ENCODE measurements around the gene SLC12A7.

SLC12A7 gene

GRCh38 chr5:1007221-1007680, 104.6 kb downstream of the SLC12A7 start:
- H2AK5ac ChIP-seq (ENCODE audit: low read length), result no peak overlapping the region
- no CpG with 5 or more reads among the region's 17 CpGs for WGBS (ENCODE audit: extremely low coverage, insufficient coverage, insufficient read length)
- H4K8ac ChIP-seq (ENCODE audit: low read depth, low read length), result no peak overlapping the region
- H3K4me3 ChIP-seq (ENCODE audit: low read depth, low read length), result no peak overlapping the region
- no peak overlapping the region for H3K23ac ChIP-seq (ENCODE audit: low read length)
- no peaks in the 10 kb centered on the region for H3K9me3 ChIP-seq (ENCODE audit: insufficient read depth, low read depth, low read length)
- no peak overlapping the region for H2BK12ac ChIP-seq (ENCODE audit: low read length)
- H3K27ac ChIP-seq (ENCODE audit: low read depth, low read length), result no peak overlapping the region
- H3K14ac ChIP-seq (ENCODE audit: low read length), result no peak overlapping the region
- H4K12ac ChIP-seq (ENCODE audit: low read depth, low read length), result no peak overlapping the region
- no peaks in the 10 kb centered on the region for H3K79me1 ChIP-seq (ENCODE audit: low read length)
- no peaks in the 10 kb centered on the region for H3K36me3 ChIP-seq (ENCODE audit: control insufficient read depth in 1 of 2, insufficient read depth in 2 of 2, low read length in 2 of 2)
- no peak overlapping the region for H4K91ac ChIP-seq (ENCODE audit: low read depth, low read length)
- H3K79me2 ChIP-seq (ENCODE audit: control insufficient read depth, insufficient read depth, low read length, poor library complexity), result no peaks in the 10 kb centered on the region
- no peak for DNase-seq
- H3K27me3 ChIP-seq (ENCODE audit: insufficient read depth, low read length), result peaks cover 31% of the 10 kb centered on the region
- H3K9ac ChIP-seq (ENCODE audit: low read length), result no peak overlapping the region
- H2BK120ac ChIP-seq (ENCODE audit: insufficient read depth, low read length, poor library complexity), result no peak overlapping the region
- H2AFZ ChIP-seq (ENCODE audit: insufficient read depth, low read length, poor library complexity), result no peak overlapping the region
- H3K4me2 ChIP-seq (ENCODE audit: low read length), result no peak overlapping the region
- H3K4ac ChIP-seq (ENCODE audit: low read depth, low read length), result no peak overlapping the region
- H3K4me1 ChIP-seq (ENCODE audit: control insufficient read depth in 1 of 2, insufficient read depth in 2 of 2, low read length in 2 of 2), result peaks cover 5 to 16% of the 10 kb centered on the region in 2 experiments
- no peak overlapping the region for H3K18ac ChIP-seq (ENCODE audit: low read length)
- H2BK5ac ChIP-seq (ENCODE audit: low read depth, low read length, poor library complexity), result no peak overlapping the region

GRCh38 chr5:1006656-1007071, 105.2 kb downstream of the SLC12A7 start:
- no peak overlapping the region for H4K12ac ChIP-seq (ENCODE audit: low read depth, low read length)
- H3K9me3 ChIP-seq (ENCODE audit: insufficient read depth, low read depth, low read length), result no peaks in the 10 kb centered on the region
- H2BK12ac ChIP-seq (ENCODE audit: low read length), result no peak overlapping the region
- no peak overlapping the region for H3K4me3 ChIP-seq (ENCODE audit: low read depth, low read length)
- H2BK120ac ChIP-seq (ENCODE audit: insufficient read depth, low read length, poor library complexity), result no peak overlapping the region
- peaks cover 5 to 16% of the 10 kb centered on the region in 2 experiments for H3K4me1 ChIP-seq (ENCODE audit: control insufficient read depth in 1 of 2, insufficient read depth in 2 of 2, low read length in 2 of 2)
- no peaks in the 10 kb centered on the region for H3K79me1 ChIP-seq (ENCODE audit: low read length)
- no peak overlapping the region for H3K14ac ChIP-seq (ENCODE audit: low read length)
- no peaks in the 10 kb centered on the region for H3K79me2 ChIP-seq (ENCODE audit: control insufficient read depth, insufficient read depth, low read length, poor library complexity)
- no peak overlapping the region for H2AFZ ChIP-seq (ENCODE audit: insufficient read depth, low read length, poor library complexity)
- whole genome bisulfite sequencing (ENCODE audit: extremely low coverage, insufficient coverage, insufficient read length), result no CpG with 5 or more reads among the region's 5 CpGs
- no peak overlapping the region for H3K23ac ChIP-seq (ENCODE audit: low read length)
- no peaks in the 10 kb centered on the region for H3K36me3 ChIP-seq (ENCODE audit: control insufficient read depth in 1 of 2, insufficient read depth in 2 of 2, low read length in 2 of 2)
- H3K18ac ChIP-seq (ENCODE audit: low read length), result no peak overlapping the region
- H3K27me3 ChIP-seq (ENCODE audit: insufficient read depth, low read length), result peaks cover 31% of the 10 kb centered on the region
- DNase-seq, result no peak
- H3K4ac ChIP-seq (ENCODE audit: low read depth, low read length), result no peak overlapping the region
- no peak overlapping the region for H2BK5ac ChIP-seq (ENCODE audit: low read depth, low read length, poor library complexity)
- no peak overlapping the region for H4K91ac ChIP-seq (ENCODE audit: low read depth, low read length)
- no peak overlapping the region for H3K9ac ChIP-seq (ENCODE audit: low read length)
- H2AK5ac ChIP-seq (ENCODE audit: low read length), result no peak overlapping the region
- no peak overlapping the region for H4K8ac ChIP-seq (ENCODE audit: low read depth, low read length)
- H3K27ac ChIP-seq (ENCODE audit: low read depth, low read length), result no peak overlapping the region
- no peak overlapping the region for H3K4me2 ChIP-seq (ENCODE audit: low read length)

- Histone ChIP-seq H3K18ac (ENCODE audit: low read length) (no peak overlapping the region), H3K4me1 (ENCODE audit: control insufficient read depth in 1 of 2, insufficient read depth in 2 of 2, low read length in 2 of 2) (peaks cover 5 to 16% of the 10 kb centered on the region in 2 experiments), H3K4me3 (ENCODE audit: low read depth, low read length) (no peak overlapping the region), H3K23ac (ENCODE audit: low read length) (no peak overlapping the region), H2BK12ac (ENCODE audit: low read length) (no peak overlapping the region), H2AK5ac (ENCODE audit: low read length) (no peak overlapping the region), H3K27me3 (ENCODE audit: insufficient read depth, low read length) (peaks cover 31% of the 10 kb centered on the region), H4K12ac (ENCODE audit: low read depth, low read length) (no peak overlapping the region), H2BK120ac (ENCODE audit: insufficient read depth, low read length, poor library complexity) (no peak overlapping the region), H3K79me2 (ENCODE audit: control insufficient read depth, insufficient read depth, low read length, poor library complexity) (no peaks in the 10 kb centered on the region), H4K8ac (ENCODE audit: low read depth, low read length) (no peak overlapping the region), H3K9ac (ENCODE audit: low read length) (no peak overlapping the region), H3K14ac (ENCODE audit: low read length) (no peak overlapping the region), H3K27ac (ENCODE audit: low read depth, low read length) (no peak overlapping the region), H3K79me1 (ENCODE audit: low read length) (no peaks in the 10 kb centered on the region), H3K4ac (ENCODE audit: low read depth, low read length) (no peak overlapping the region), H3K4me2 (ENCODE audit: low read length) (no peak overlapping the region), H4K91ac (ENCODE audit: low read depth, low read length) (no peak overlapping the region), H2BK5ac (ENCODE audit: low read depth, low read length, poor library complexity) (no peak overlapping the region), H3K9me3 (ENCODE audit: insufficient read depth, low read depth, low read length) (no peaks in the 10 kb centered on the region), H2AFZ (ENCODE audit: insufficient read depth, low read length, poor library complexity) (no peak overlapping the region), H3K36me3 (ENCODE audit: control insufficient read depth in 1 of 2, insufficient read depth in 2 of 2, low read length in 2 of 2) (no peaks in the 10 kb centered on the region)
- DNase-seq, result no peak
- no CpG with 5 or more reads among the region's 13 CpGs for WGBS (ENCODE audit: extremely low coverage, insufficient coverage, insufficient read length)
Measured at GRCh38 chr5:1005904-1006655, 105.8 kb downstream of the SLC12A7 start.

GRCh38 chr5:1005249-1005851, 106.5 kb downstream of the SLC12A7 start:
- Histone ChIP-seq H3K9ac (ENCODE audit: low read length) (no peak overlapping the region), H2BK5ac (ENCODE audit: low read depth, low read length, poor library complexity) (no peak overlapping the region), H3K4ac (ENCODE audit: low read depth, low read length) (no peak overlapping the region), H3K4me1 (ENCODE audit: control insufficient read depth in 1 of 2, insufficient read depth in 2 of 2, low read length in 2 of 2) (peaks cover 5 to 16% of the 10 kb centered on the region in 2 experiments), H3K79me1 (ENCODE audit: low read length) (no peaks in the 10 kb centered on the region), H3K79me2 (ENCODE audit: control insufficient read depth, insufficient read depth, low read length, poor library complexity) (no peaks in the 10 kb centered on the region), H3K18ac (ENCODE audit: low read length) (no peak overlapping the region), H3K4me2 (ENCODE audit: low read length) (peak overlapping the region; percentile 63), H2BK12ac (ENCODE audit: low read length) (no peak overlapping the region), H4K8ac (ENCODE audit: low read depth, low read length) (no peak overlapping the region), H4K12ac (ENCODE audit: low read depth, low read length) (no peak overlapping the region), H3K27me3 (ENCODE audit: insufficient read depth, low read length) (peaks cover 31% of the 10 kb centered on the region), H3K23ac (ENCODE audit: low read length) (no peak overlapping the region), H3K27ac (ENCODE audit: low read depth, low read length) (no peak overlapping the region), H3K36me3 (ENCODE audit: control insufficient read depth in 1 of 2, insufficient read depth in 2 of 2, low read length in 2 of 2) (no peaks in the 10 kb centered on the region), H4K91ac (ENCODE audit: low read depth, low read length) (no peak overlapping the region), H2AFZ (ENCODE audit: insufficient read depth, low read length, poor library complexity) (peak overlapping the region; percentile 18), H3K14ac (ENCODE audit: low read length) (peak overlapping the region; percentile 17), H2BK120ac (ENCODE audit: insufficient read depth, low read length, poor library complexity) (no peak overlapping the region), H3K9me3 (ENCODE audit: insufficient read depth, low read depth, low read length) (no peaks in the 10 kb centered on the region), H2AK5ac (ENCODE audit: low read length) (no peak overlapping the region), H3K4me3 (ENCODE audit: low read depth, low read length) (no peak overlapping the region)
- DNase-seq, result no peak
- WGBS (ENCODE audit: extremely low coverage, insufficient coverage, insufficient read length), result no CpG with 5 or more reads among the region's 47 CpGs

Measured in trophoblast cell (in vitro differentiated cells and primary cell).